OCI-LY3 (cell line): ENCODE measurements around the gene PAN2.
"Not testable (repeated sequence)": the region's sequence is repeated elsewhere in the genome, so short reads cannot be mapped to it uniquely, and the experiment has no call there.

Experiments
- H2AFZ ChIP-seq: fragments of 200-600, 300-600 bp; shearing (Covaris generic); 2 replicates; pipeline ENCODE4 v1.6.0; 2014; ENCODE audit warnings: antibody characterized with exemption, low read depth, low read length
- H3K27ac ChIP-seq: fragments of 200-600, 300-600 bp; sonication (generic); 2 replicates; pipeline ENCODE4 v1.5.1; 2014; ENCODE audit warnings: mild to moderate bottlenecking, low read length, moderate library complexity, mixed read lengths
- H3K27me3 ChIP-seq: fragments of 200-600, 300-600 bp; sonication (generic); 2 replicates; pipeline ENCODE4 v1.6.1; 2014; ENCODE audit warnings: low read depth, low read length, mixed read lengths
- H3K36me3 ChIP-seq: fragments of 200-600, 300-600 bp; sonication (generic); replicated peaks from 2 replicates; pipeline ENCODE3; 2014; ENCODE audit warnings: low read depth, low read length, mixed read lengths
- H3K4me1 ChIP-seq: fragments of 300-600, 200-600 bp; sonication (generic); 2 replicates; pipeline ENCODE4 v1.6.1; 2014; ENCODE audit warnings: low read length, mixed read lengths
- H3K4me2 ChIP-seq: fragments of 200-600, 300-600 bp; sonication (generic); 2 replicates; pipeline ENCODE4 v1.6.1; 2014; ENCODE audit warnings: low read length, mixed read lengths
- H3K4me3 ChIP-seq: fragments of 300-600, 200-600 bp; sonication (generic); 2 replicates; pipeline ENCODE4 v1.5.1; 2014; ENCODE audit warnings: antibody characterized with exemption, mild to moderate bottlenecking, low read length, moderate library complexity
- H3K79me2 ChIP-seq: fragments of 300-600, 200-600 bp; shearing (Covaris generic); 2 replicates; pipeline ENCODE4 v1.6.1; 2014; ENCODE audit warnings: mild to moderate bottlenecking, low read length, mixed read lengths
- H3K9ac ChIP-seq: fragments of 300-600, 200-600 bp; shearing (Covaris generic); 2 replicates; pipeline ENCODE4 v1.6.0; 2014; ENCODE audit warnings: mild to moderate bottlenecking, low read length, moderate library complexity
- H3K9me3 ChIP-seq: fragments of 200-600, 300-600 bp; shearing (Covaris generic); 2 replicates; pipeline ENCODE4 v1.6.1; 2014; ENCODE audit warnings: low read length, mixed read lengths; ENCODE audit not compliant: insufficient read depth
- H4K20me1 ChIP-seq: fragments of 200-600, 300-600 bp; sonication (generic); 2 replicates; pipeline ENCODE4 v1.6.1; 2016; ENCODE audit warnings: low read length, mixed read lengths; ENCODE audit not compliant: insufficient read depth
- CTCF ChIP-seq: fragments of 200-600, 300-600 bp; sonication (generic); IDR thresholded peaks from 2 replicates; pipeline ENCODE4 v1.5.1; 2014; ENCODE audit warnings: antibody characterized with exemption, low read length, low read depth
- EZH2phosphoT487 ChIP-seq: fragments of 200-600 bp; shearing (Covaris generic); IDR thresholded peaks from 2 replicates; pipeline ENCODE4 v1.6.1; 2018; ENCODE audit warnings: antibody characterized with exemption, mixed run types, low read depth

PAN2 gene

GRCh38 chr12:56358836-56359532, 25.2 kb upstream of the PAN2 start:
- Histone ChIP-seq H3K4me2 (peak overlapping the region; percentile 93), H4K20me1 (no peaks in the 10 kb centered on the region), H3K36me3 (peaks cover 10% of the 10 kb centered on the region), H3K4me1 (peaks cover 17% of the 10 kb centered on the region), H2AFZ (peak overlapping the region; percentile 28; the same call in 1 of the 2 replicates), H3K9me3 (no peaks in the 10 kb centered on the region), H3K9ac (peak overlapping the region; percentile 87), H3K27me3 (no peaks in the 10 kb centered on the region), H3K79me2 (0 out of 2 replicates have a peak, but pooled peaks cover 7% of the 10 kb centered on the region), H3K4me3 (peak overlapping the region; percentile 90), H3K27ac (peak overlapping the region; percentile 41)
- TF ChIP-seq CTCF: no peak
- TF ChIP-seq EZH2phosphoT487: no peak

- Histone ChIP-seq H3K79me2 (no peaks in the 10 kb centered on the region), H3K36me3 (peaks cover 39% of the 10 kb centered on the region), H3K4me2 (no peak overlapping the region), H4K20me1 (no peaks in the 10 kb centered on the region), H3K9ac (no peak overlapping the region), H3K27ac (no peak overlapping the region), H3K9me3 (no peaks in the 10 kb centered on the region), H3K4me3 (no peak overlapping the region), H2AFZ (no peak overlapping the region), H3K27me3 (no peaks in the 10 kb centered on the region), H3K4me1 (no peaks in the 10 kb centered on the region)
- TF ChIP-seq EZH2phosphoT487: no peak
- TF ChIP-seq CTCF: no peak
Observed at GRCh38 chr12:56351325-56351724, 17.5 kb upstream of the PAN2 start.

- no peaks in the 10 kb centered on the region for H3K9me3 ChIP-seq
- no peak overlapping the region for H3K27ac ChIP-seq
- no peak overlapping the region for H3K4me3 ChIP-seq
- H3K9ac ChIP-seq: no peak overlapping the region
- no peak overlapping the region for H2AFZ ChIP-seq
- no peaks in the 10 kb centered on the region for H3K4me1 ChIP-seq
- no peaks in the 10 kb centered on the region for H3K79me2 ChIP-seq
- TF ChIP-seq EZH2phosphoT487 (no peak), CTCF (no peak)
- H3K4me2 ChIP-seq: no peak overlapping the region
- H3K36me3 ChIP-seq: peaks cover 39% of the 10 kb centered on the region
- H4K20me1 ChIP-seq: no peaks in the 10 kb centered on the region
- no peaks in the 10 kb centered on the region for H3K27me3 ChIP-seq
Observed at GRCh38 chr12:56350662-56351061, 16.9 kb upstream of the PAN2 start.

GRCh38 chr12:56348776-56349175, 15.0 kb upstream of the PAN2 start:
- Histone ChIP-seq H3K4me2 (no peak overlapping the region), H2AFZ (no peak overlapping the region), H3K9me3 (no peaks in the 10 kb centered on the region), H4K20me1 (no peaks in the 10 kb centered on the region), H3K27ac (no peak overlapping the region), H3K79me2 (no peaks in the 10 kb centered on the region), H3K27me3 (no peaks in the 10 kb centered on the region), H3K4me3 (no peak overlapping the region), H3K9ac (no peak overlapping the region), H3K36me3 (peaks cover 32% of the 10 kb centered on the region), H3K4me1 (no peaks in the 10 kb centered on the region)
- TF ChIP-seq EZH2phosphoT487: no peak
- TF ChIP-seq CTCF: no peak

- not testable (repeated sequence) for H3K79me2 ChIP-seq, H3K27me3 ChIP-seq, H3K4me2 ChIP-seq, H3K9ac ChIP-seq, H2AFZ ChIP-seq, H3K27ac ChIP-seq, H3K9me3 ChIP-seq, H4K20me1 ChIP-seq, H3K4me1 ChIP-seq, H3K4me3 ChIP-seq
- H3K36me3 ChIP-seq: peaks cover 35% of the 10 kb centered on the region
Observed at GRCh38 chr12:56347255-56347654, 13.5 kb upstream of the PAN2 start.
